ENCODE measurements around the gene REV1. TPM values are rescaled to one million over a fixed set of nuclear protein-coding genes. Genes with fewer than 3 reads are reported as not detected.

Gene REV1
- total RNA-seq, 3 donors from 2014 or later: 40.8 to 89.1 (median 78.0) TPM

DNA sequence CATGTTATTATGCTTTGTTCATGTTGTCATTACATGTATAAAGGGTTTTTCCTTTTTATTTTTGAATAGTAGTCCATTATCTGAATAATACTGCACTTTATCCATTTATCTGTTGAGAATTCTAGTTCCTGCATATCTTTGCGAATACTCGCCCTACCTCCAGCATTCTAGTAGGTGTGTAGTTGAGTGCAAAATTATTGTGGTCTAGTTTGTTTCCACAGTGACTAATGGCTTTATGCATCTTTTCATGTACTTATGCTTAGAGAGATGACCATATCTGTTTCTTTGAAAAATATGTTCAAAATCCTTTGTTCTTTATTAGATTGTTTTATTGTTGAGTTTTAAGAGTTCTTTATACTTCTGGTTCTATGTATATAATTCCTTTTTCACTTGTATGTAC, 103.8 kb downstream of the REV1 start:
- H3K36me3 ChIP-seq: peaks cover 13% of the 10 kb centered on the region
- TF ChIP-seq, protein P1, sequence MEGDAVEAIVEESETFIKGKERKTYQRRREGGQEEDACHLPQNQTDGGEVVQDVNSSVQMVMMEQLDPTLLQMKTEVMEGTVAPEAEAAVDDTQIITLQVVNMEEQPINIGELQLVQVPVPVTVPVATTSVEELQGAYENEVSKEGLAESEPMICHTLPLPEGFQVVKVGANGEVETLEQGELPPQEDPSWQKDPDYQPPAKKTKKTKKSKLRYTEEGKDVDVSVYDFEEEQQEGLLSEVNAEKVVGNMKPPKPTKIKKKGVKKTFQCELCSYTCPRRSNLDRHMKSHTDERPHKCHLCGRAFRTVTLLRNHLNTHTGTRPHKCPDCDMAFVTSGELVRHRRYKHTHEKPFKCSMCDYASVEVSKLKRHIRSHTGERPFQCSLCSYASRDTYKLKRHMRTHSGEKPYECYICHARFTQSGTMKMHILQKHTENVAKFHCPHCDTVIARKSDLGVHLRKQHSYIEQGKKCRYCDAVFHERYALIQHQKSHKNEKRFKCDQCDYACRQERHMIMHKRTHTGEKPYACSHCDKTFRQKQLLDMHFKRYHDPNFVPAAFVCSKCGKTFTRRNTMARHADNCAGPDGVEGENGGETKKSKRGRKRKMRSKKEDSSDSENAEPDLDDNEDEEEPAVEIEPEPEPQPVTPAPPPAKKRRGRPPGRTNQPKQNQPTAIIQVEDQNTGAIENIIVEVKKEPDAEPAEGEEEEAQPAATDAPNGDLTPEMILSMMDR (IDR thresholded peaks at IDR 0.05): no peak
- no peak for TF ChIP-seq POLR2A (IDR thresholded peaks at IDR 0.05)
- no peak for TF ChIP-seq POLR2AphosphoS5 (IDR thresholded peaks at IDR 0.05)
- intact Hi-C loops (cut with DNase I; ENCODE audit: low total_unique reads): no loop called here

DNA sequence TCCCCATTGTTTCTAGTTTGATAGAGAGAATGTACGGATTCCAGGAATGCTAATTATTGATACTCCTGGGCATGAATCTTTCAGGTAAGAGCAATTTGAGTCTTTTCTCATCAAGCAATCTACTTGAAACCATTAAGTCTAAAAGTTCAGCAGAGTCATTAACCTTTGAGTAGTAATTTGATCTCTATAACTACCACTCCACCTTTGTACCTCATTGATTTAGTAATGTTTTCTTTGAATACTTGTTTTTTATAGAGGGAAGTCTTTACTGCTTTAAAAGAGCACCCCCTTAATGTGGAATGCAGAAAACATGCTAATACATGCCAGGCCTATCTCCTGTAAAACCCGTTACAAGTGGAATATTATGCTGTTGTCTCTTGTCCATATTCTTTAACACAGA, 107.7 kb downstream of the REV1 start:
- Histone ChIP-seq H3K27me3 (no peaks in the 10 kb centered on the region), H3K9me3 (no peaks in the 10 kb centered on the region), H3K4me1 (no peaks in the 10 kb centered on the region), H3K4me3 (no peak overlapping the region), H3K27ac (no peak overlapping the region), H3K36me3 (peaks cover under 1% of the 10 kb centered on the region)
- TF ChIP-seq POLR2A (IDR thresholded peaks at IDR 0.05) (no peak), POLR2AphosphoS5 (IDR thresholded peaks at IDR 0.05) (no peak)
- intact Hi-C loops (cut with DNase I; ENCODE audit: low total_unique reads): no loop called here
- DNase-seq (ENCODE audit: low spot score in 2 of 2): no peak

More for the DNA sequence above, 103.8 kb downstream of the REV1 start:
- H3K27ac ChIP-seq: no peak overlapping the region
- H3K4me3 ChIP-seq: no peak overlapping the region
- no peak for DNase-seq (ENCODE audit: low spot score in 2 of 2)
- H3K27me3 ChIP-seq: no peaks in the 10 kb centered on the region
- no peaks in the 10 kb centered on the region for H3K4me1 ChIP-seq
- no peaks in the 10 kb centered on the region for H3K9me3 ChIP-seq

DNA sequence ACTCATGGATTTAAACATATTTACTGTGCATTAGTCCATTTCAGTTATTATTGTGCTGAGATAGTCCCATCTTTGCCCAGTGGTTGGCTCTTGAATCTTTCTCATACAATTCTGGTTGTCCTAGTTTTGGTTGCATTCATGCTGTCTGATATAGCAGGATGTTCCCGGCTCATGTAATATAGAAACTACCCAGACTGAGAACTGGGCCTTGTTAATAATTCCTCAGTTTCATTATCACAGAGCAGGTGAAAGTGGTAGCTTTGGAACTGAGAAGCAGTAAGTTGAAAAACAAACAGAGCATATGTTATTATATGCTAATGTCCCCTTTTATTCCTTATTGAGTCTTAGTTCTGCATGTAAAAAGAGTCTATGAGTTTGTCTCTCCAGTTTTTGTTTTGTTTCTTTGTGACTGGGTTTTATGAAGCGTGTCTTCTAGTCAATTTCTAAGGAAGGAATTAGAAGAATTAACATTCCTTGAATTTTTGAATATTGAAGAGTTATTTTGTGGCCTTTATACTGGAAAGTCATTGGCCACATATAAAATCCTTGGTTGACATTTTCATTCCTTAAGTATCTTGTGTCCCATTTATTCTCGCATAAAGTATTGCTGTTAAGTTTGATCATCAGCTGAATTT, 109.3 kb downstream of the REV1 start:
- Histone ChIP-seq H3K9me3 (no peaks in the 10 kb centered on the region), H3K27ac (no peak overlapping the region), H3K36me3 (peaks cover 5% of the 10 kb centered on the region), H3K27me3 (no peaks in the 10 kb centered on the region), H3K4me3 (no peak overlapping the region), H3K4me1 (no peaks in the 10 kb centered on the region)
- DNase-seq (ENCODE audit: low spot score in 2 of 2): no peak
- intact Hi-C loops (cut with DNase I; ENCODE audit: low total_unique reads): no loop called here
- TF ChIP-seq, protein P1 (IDR thresholded peaks at IDR 0.05): no peak
- no peak for TF ChIP-seq POLR2AphosphoS5 (IDR thresholded peaks at IDR 0.05)
- TF ChIP-seq POLR2A (IDR thresholded peaks at IDR 0.05): no peak

DNA sequence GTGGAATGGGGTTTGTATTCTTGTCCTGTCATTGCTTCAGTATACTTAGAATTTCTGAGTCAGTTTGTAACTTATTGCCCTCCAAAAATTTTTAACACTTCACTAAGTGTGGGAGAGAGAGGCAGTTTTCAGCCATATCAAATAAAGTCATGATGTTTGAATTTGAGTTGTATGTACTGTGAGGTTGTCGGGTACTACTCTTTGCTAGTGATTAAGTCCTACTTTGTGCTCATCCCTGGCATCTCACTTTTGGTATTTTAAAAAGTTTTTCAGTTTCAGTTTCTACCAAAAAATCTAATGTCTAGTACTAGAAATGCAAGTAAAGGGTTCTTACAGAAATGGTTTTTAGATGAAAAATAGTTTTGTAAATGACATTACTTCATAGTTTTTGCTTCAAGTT, 111.9 kb downstream of the REV1 start:
- H3K36me3 ChIP-seq: peaks cover 5% of the 10 kb centered on the region
- intact Hi-C loops (cut with DNase I; ENCODE audit: low total_unique reads): no loop called here
- no peak for DNase-seq (ENCODE audit: low spot score in 2 of 2)

DNA sequence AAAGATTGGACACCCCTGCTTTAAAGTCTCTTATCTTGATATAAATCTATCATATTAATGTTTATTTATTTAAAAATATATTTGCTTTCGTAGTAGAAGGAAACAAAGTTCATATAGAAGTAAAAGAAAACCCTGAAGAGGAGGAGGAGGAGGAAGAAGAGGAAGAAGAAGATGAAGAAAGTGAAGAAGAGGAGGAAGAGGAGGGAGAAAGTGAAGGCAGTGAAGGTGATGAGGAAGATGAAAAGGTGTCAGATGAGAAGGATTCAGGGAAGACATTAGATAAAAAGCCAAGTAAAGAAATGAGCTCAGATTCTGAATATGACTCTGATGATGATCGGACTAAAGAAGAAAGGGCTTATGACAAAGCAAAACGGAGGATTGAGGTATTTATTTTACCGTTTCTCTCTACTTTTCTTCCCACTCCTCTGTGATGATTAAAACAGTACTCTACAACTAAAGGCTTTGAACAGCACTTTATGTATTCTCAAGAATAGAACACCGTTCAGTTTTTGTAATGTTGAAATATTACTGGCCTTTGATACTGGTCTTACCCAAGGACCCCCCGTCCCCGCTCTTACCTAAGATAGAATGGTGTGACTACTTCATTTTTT, 113.5 kb downstream of the REV1 start:
- Histone ChIP-seq H3K36me3 (peaks cover 5% of the 10 kb centered on the region), H3K27ac (no peak overlapping the region), H3K4me3 (no peak overlapping the region), H3K9me3 (no peaks in the 10 kb centered on the region), H3K4me1 (no peaks in the 10 kb centered on the region), H3K27me3 (no peaks in the 10 kb centered on the region)
- DNase-seq (ENCODE audit: low spot score in 2 of 2): no peak
- intact Hi-C loops (cut with DNase I; ENCODE audit: low total_unique reads): no loop called here
- TF ChIP-seq POLR2AphosphoS5 (IDR thresholded peaks at IDR 0.05) (no peak), POLR2A (IDR thresholded peaks at IDR 0.05) (no peak)
- TF ChIP-seq, protein P1 (IDR thresholded peaks at IDR 0.05): no peak

More for the DNA sequence above, 111.9 kb downstream of the REV1 start:
- Histone ChIP-seq H3K4me3 (no peak overlapping the region), H3K27me3 (no peaks in the 10 kb centered on the region), H3K27ac (no peak overlapping the region), H3K4me1 (no peaks in the 10 kb centered on the region), H3K9me3 (no peaks in the 10 kb centered on the region)
- no peak for TF ChIP-seq POLR2A (IDR thresholded peaks at IDR 0.05)
- TF ChIP-seq POLR2AphosphoS5 (IDR thresholded peaks at IDR 0.05): no peak
- TF ChIP-seq, protein P1 (IDR thresholded peaks at IDR 0.05): no peak
